ENCODE measurements around the gene SEC16A.

DNA sequence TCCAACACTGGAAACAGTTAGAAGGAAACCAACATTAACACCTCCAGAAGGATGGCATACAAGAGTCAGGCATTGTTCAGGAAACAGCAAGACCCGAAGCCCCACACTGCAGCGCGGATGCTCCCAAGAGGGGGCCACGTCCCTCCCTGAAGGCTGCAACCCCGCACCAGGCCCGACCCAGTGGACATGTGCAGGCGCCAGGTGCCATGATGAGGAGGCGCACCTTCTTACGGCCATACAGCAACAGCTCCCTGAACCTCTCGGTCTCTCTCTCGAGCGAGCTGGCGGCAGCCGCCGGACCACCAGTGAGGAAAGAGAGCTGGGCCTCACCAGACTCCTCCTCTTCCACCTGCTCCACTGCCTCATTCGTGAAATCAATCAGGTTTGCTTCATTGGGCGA is 20.2 kb downstream of the SEC16A start:
- TF ChIP-seq, protein P1, sequence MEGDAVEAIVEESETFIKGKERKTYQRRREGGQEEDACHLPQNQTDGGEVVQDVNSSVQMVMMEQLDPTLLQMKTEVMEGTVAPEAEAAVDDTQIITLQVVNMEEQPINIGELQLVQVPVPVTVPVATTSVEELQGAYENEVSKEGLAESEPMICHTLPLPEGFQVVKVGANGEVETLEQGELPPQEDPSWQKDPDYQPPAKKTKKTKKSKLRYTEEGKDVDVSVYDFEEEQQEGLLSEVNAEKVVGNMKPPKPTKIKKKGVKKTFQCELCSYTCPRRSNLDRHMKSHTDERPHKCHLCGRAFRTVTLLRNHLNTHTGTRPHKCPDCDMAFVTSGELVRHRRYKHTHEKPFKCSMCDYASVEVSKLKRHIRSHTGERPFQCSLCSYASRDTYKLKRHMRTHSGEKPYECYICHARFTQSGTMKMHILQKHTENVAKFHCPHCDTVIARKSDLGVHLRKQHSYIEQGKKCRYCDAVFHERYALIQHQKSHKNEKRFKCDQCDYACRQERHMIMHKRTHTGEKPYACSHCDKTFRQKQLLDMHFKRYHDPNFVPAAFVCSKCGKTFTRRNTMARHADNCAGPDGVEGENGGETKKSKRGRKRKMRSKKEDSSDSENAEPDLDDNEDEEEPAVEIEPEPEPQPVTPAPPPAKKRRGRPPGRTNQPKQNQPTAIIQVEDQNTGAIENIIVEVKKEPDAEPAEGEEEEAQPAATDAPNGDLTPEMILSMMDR (conservative IDR thresholded peaks at IDR 0.05 in 1 of 2, IDR thresholded peaks at IDR 0.05 in 1 of 2; ENCODE audit: extremely low read depth in 1 of 2, insufficient read depth in 1 of 2, low read depth in 1 of 2, low read length in 2 of 2): no peak
- TF ChIP-seq EZH2 (IDR thresholded peaks at IDR 0.05; ENCODE audit: borderline replicate concordance, low read length): no peak
